Neural progenitor cell (in vitro differentiated cells): ENCODE measurements around the gene RALGAPA1.

Source experiments
- EZH2phosphoT487 ChIP-seq: fragments of 200-600 bp; sonication (generic); IDR thresholded peaks from 2 replicates; pipeline ENCODE4 v1.6.1; 2017; ENCODE audit warnings: antibody characterized with exemption
- TF ChIP-seq, protein P1 (sequence below): fragments of 200-600 bp; sonication (generic); IDR thresholded peaks from 2 replicates; pipeline ENCODE4 v1.5.1; 2017; ENCODE audit warnings: antibody characterized with exemption, mild to moderate bottlenecking

DNA sequence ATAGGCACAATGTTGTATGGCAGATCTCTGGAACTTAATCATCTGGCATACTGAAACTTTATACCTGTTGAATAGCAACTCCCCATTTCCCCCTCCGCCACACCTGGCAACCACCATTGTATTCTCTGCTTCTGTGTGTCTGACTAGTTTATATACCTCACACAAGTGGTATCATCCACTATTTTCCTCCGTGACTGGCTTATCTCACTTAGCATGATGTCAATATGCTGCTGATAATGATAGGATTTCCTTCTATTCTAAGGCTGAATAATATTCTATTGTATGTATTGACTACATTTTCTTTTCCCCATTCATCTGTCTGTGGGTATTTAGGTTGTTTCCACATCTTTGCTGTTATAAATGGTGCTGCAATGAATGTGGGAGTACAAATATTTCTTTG is 38.5 kb upstream of the RALGAPA1 start:
- TF ChIP-seq, protein P1, sequence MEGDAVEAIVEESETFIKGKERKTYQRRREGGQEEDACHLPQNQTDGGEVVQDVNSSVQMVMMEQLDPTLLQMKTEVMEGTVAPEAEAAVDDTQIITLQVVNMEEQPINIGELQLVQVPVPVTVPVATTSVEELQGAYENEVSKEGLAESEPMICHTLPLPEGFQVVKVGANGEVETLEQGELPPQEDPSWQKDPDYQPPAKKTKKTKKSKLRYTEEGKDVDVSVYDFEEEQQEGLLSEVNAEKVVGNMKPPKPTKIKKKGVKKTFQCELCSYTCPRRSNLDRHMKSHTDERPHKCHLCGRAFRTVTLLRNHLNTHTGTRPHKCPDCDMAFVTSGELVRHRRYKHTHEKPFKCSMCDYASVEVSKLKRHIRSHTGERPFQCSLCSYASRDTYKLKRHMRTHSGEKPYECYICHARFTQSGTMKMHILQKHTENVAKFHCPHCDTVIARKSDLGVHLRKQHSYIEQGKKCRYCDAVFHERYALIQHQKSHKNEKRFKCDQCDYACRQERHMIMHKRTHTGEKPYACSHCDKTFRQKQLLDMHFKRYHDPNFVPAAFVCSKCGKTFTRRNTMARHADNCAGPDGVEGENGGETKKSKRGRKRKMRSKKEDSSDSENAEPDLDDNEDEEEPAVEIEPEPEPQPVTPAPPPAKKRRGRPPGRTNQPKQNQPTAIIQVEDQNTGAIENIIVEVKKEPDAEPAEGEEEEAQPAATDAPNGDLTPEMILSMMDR, result no peak
- TF ChIP-seq EZH2phosphoT487, result no peak
